ENCODE measurements around the gene GDPD5.

Gene GDPD5

GRCh38 chr11:75518771-75519653 lies 6.7 kb downstream of the GDPD5 start:
- DNase-seq (no peak), ATAC-seq (no peak)
- Mint-ChIP-seq H3K4me3 (no peak overlapping the region), H3K9me3 (no peaks in the 10 kb centered on the region), H3K36me3 (ENCODE audit: low read depth) (no peaks in the 10 kb centered on the region), H3K4me1 (peaks cover 32% of the 10 kb centered on the region), H3K27ac (no peak overlapping the region), H3K27me3 (no peaks in the 10 kb centered on the region)

DNA sequence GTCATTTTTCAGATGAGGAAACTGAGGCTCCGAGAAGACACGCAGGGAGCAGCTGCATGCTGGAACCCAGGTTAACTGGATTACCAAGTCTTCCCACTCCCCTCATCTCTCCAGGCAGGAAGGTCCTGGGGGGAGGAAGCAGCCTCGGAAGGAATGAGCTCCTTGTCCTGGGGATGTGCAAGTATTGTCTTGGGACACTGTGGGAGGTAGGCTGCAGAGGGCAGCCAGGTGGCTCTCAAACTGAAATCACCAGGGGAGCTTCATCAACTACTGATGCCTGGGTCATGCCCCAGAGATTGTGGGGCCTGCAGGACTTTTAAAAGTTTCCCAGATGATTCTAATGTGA lies 7.6 kb downstream of the GDPD5 start:
- Mint-ChIP-seq H3K36me3 (ENCODE audit: low read depth) (no peaks in the 10 kb centered on the region), H3K9me3 (no peaks in the 10 kb centered on the region), H3K27me3 (no peaks in the 10 kb centered on the region), H3K4me3 (no peak overlapping the region), H3K4me1 (peaks cover 24% of the 10 kb centered on the region), H3K27ac (no peak overlapping the region)
- DNase-seq = no peak
- ATAC-seq = no peak

- no peak overlapping the region for H3K27ac Mint-ChIP-seq
- no peaks in the 10 kb centered on the region for H3K27me3 Mint-ChIP-seq
- DNase-seq = no peak
- no peaks in the 10 kb centered on the region for H3K36me3 Mint-ChIP-seq (ENCODE audit: low read depth)
- peaks cover 24% of the 10 kb centered on the region for H3K4me1 Mint-ChIP-seq
- no peaks in the 10 kb centered on the region for H3K9me3 Mint-ChIP-seq
- H3K4me3 Mint-ChIP-seq = no peak overlapping the region
- ATAC-seq = no peak
Measured at GRCh38 chr11:75516886-75517285, 8.9 kb downstream of the GDPD5 start.

DNA sequence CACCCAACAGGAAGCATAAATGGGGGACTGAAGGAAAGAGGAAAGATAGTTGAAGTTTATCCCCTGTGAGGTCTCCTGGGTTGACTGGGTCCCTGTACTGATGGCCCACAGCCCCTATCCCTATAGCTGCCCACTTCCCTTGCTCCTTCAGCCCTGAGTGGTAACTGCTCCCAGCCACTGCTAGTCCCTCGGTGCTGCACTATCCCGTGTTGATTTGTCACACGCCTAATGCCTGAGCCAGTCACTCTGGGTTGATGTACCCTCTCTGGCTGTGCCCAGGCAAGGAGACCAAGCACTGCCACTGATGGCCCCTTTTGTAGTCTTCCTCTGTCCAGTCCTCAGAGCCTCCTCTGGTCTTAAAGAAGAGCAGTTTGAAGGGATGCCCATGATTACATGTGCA lies 9.6 kb downstream of the GDPD5 start:
- Mint-ChIP-seq H3K4me1 (peaks cover 24% of the 10 kb centered on the region), H3K27ac (no peak overlapping the region), H3K4me3 (no peak overlapping the region)

DNA sequence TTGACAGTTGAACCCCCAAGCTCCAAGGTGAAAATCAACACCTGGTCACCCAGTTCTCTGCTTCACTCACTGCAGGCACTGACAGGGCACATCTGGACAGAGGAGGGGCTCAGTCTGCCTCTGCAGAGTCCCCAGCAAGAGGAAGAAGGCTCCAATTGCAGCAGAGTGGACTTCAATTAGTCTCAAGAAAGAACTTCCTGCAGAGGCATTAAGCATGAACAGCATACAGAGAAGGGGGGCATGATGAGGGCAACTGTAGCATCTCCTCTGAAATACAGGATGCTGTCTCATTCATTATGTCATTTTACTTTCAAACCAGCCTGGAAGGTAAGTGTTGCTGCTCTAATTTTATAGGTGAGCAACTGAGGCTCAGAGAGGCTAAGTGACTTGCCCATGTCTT lies 11.1 kb downstream of the GDPD5 start:
- H3K4me1 Mint-ChIP-seq = peaks cover 24% of the 10 kb centered on the region

More for the DNA sequence above, 9.6 kb downstream of the GDPD5 start:
- no peak for ATAC-seq
- DNase-seq = no peak
- Mint-ChIP-seq H3K9me3 (no peaks in the 10 kb centered on the region), H3K27me3 (no peaks in the 10 kb centered on the region), H3K36me3 (ENCODE audit: low read depth) (no peaks in the 10 kb centered on the region)

DNA sequence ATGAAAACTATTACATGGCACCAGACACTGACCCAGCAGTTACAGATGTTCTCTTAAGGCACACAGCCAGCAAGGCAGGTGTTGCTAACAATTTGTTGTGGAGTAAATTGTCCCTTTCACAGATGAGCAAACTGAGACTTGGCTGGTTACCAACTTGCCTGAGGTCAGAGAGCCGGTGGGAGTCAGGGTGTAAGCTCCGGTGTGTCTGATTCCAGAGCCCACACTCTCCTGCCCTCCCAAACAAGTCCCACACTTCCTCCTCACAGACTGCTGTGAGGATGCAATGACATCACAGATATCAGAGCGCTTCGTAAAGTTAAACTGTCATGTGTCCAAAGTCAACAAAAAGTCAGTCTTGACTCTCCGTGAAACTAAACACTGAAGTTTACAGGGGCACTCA lies 12.5 kb downstream of the GDPD5 start:
- H3K9me3 Mint-ChIP-seq = no peaks in the 10 kb centered on the region
- peaks cover 27% of the 10 kb centered on the region for H3K4me1 Mint-ChIP-seq
- H3K27ac Mint-ChIP-seq = no peak overlapping the region
- DNase-seq = no peak
- H3K27me3 Mint-ChIP-seq = no peaks in the 10 kb centered on the region
- no peak overlapping the region for H3K4me3 Mint-ChIP-seq
- H3K36me3 Mint-ChIP-seq (ENCODE audit: low read depth) = no peaks in the 10 kb centered on the region
- ATAC-seq = no peak

More for the DNA sequence above, 11.1 kb downstream of the GDPD5 start:
- no peak for DNase-seq
- no peaks in the 10 kb centered on the region for H3K9me3 Mint-ChIP-seq
- no peak overlapping the region for H3K27ac Mint-ChIP-seq
- H3K36me3 Mint-ChIP-seq (ENCODE audit: low read depth) = no peaks in the 10 kb centered on the region
- no peak overlapping the region for H3K4me3 Mint-ChIP-seq
- no peaks in the 10 kb centered on the region for H3K27me3 Mint-ChIP-seq
- no peak for ATAC-seq

GRCh38 chr11:75510723-75511019 lies 15.1 kb downstream of the GDPD5 start:
- Mint-ChIP-seq H3K9me3 (no peaks in the 10 kb centered on the region), H3K27ac (no peak overlapping the region), H3K4me1 (peaks cover 17% of the 10 kb centered on the region), H3K27me3 (no peaks in the 10 kb centered on the region), H3K36me3 (ENCODE audit: low read depth) (no peaks in the 10 kb centered on the region), H3K4me3 (no peak overlapping the region)
- DNase-seq (no peak), ATAC-seq (no peak)

GRCh38 chr11:75510004-75510722 lies 15.6 kb downstream of the GDPD5 start:
- DNase-seq (no peak), ATAC-seq (no peak)
- Mint-ChIP-seq H3K4me3 (no peak overlapping the region), H3K27ac (no peak overlapping the region), H3K36me3 (ENCODE audit: low read depth) (no peaks in the 10 kb centered on the region), H3K4me1 (peaks cover 17% of the 10 kb centered on the region), H3K27me3 (no peaks in the 10 kb centered on the region), H3K9me3 (no peaks in the 10 kb centered on the region)

GRCh38 chr11:75509020-75509720 lies 16.6 kb downstream of the GDPD5 start:
- no peaks in the 10 kb centered on the region for H3K9me3 Mint-ChIP-seq
- no peak for ATAC-seq
- no peak overlapping the region for H3K4me3 Mint-ChIP-seq
- H3K36me3 Mint-ChIP-seq (ENCODE audit: low read depth) = no peaks in the 10 kb centered on the region
- peaks cover 13% of the 10 kb centered on the region for H3K4me1 Mint-ChIP-seq
- no peaks in the 10 kb centered on the region for H3K27me3 Mint-ChIP-seq
- H3K27ac Mint-ChIP-seq = no peak overlapping the region
- no peak for DNase-seq

- H3K27me3 Mint-ChIP-seq = no peaks in the 10 kb centered on the region
- peaks cover 13% of the 10 kb centered on the region for H3K4me1 Mint-ChIP-seq
Measured at GRCh38 chr11:75508051-75508561, 17.6 kb downstream of the GDPD5 start.

GRCh38 chr11:75507571-75507970 lies 18.2 kb downstream of the GDPD5 start:
- peaks cover 13% of the 10 kb centered on the region for H3K4me1 Mint-ChIP-seq
- no peak for ATAC-seq
- no peaks in the 10 kb centered on the region for H3K27me3 Mint-ChIP-seq
- no peaks in the 10 kb centered on the region for H3K36me3 Mint-ChIP-seq (ENCODE audit: low read depth)
- no peak overlapping the region for H3K27ac Mint-ChIP-seq
- H3K9me3 Mint-ChIP-seq = no peaks in the 10 kb centered on the region
- no peak overlapping the region for H3K4me3 Mint-ChIP-seq
- DNase-seq = no peak

More at GRCh38 chr11:75508051-75508561, 17.6 kb downstream of the GDPD5 start:
- ATAC-seq (peak; percentile 60), DNase-seq (no peak)
- Mint-ChIP-seq H3K9me3 (no peaks in the 10 kb centered on the region), H3K36me3 (ENCODE audit: low read depth) (no peaks in the 10 kb centered on the region), H3K4me3 (no peak overlapping the region), H3K27ac (peak overlapping the region; percentile 67)

- Mint-ChIP-seq H3K27ac (no peak overlapping the region), H3K4me3 (no peak overlapping the region), H3K9me3 (no peaks in the 10 kb centered on the region), H3K4me1 (peaks cover 13% of the 10 kb centered on the region), H3K36me3 (ENCODE audit: low read depth) (no peaks in the 10 kb centered on the region), H3K27me3 (no peaks in the 10 kb centered on the region)
- ATAC-seq (no peak), DNase-seq (no peak)
Measured at GRCh38 chr11:75506827-75507226, 18.9 kb downstream of the GDPD5 start.

- Mint-ChIP-seq H3K27me3 (no peaks in the 10 kb centered on the region), H3K27ac (no peak overlapping the region)
Measured at GRCh38 chr11:75505916-75506692, 19.6 kb downstream of the GDPD5 start.

DNA sequence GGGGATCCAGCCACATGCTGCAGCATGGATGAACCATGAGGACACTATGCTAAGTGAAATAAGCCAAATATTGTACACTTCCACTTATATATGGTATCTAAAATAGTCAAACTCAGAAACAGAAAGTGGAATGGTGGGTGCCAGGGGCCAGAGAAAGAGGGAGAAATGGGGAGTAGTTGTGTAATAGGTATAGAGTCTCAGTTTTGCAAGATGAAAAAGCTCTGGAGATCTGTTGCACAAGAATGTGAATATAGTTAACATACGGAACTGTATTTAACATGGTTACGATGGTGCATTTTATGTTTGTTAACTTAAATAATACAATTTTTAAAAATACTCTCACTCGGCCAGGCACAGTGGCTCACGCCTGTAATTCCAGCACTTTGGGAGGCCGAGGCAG lies 21.2 kb downstream of the GDPD5 start:
- Mint-ChIP-seq H3K27ac (no peak overlapping the region), H3K4me1 (peaks cover 13% of the 10 kb centered on the region), H3K4me3 (no peak overlapping the region), H3K36me3 (ENCODE audit: low read depth) (no peaks in the 10 kb centered on the region), H3K9me3 (no peaks in the 10 kb centered on the region), H3K27me3 (no peaks in the 10 kb centered on the region)
- DNase-seq = no peak
- ATAC-seq = no peak

More at GRCh38 chr11:75505916-75506692, 19.6 kb downstream of the GDPD5 start:
- DNase-seq = no peak
- Mint-ChIP-seq H3K36me3 (ENCODE audit: low read depth) (no peaks in the 10 kb centered on the region), H3K4me3 (no peak overlapping the region), H3K9me3 (no peaks in the 10 kb centered on the region), H3K4me1 (peaks cover 13% of the 10 kb centered on the region)
- ATAC-seq = no peak

Measured in activated naive CD8-positive, alpha-beta T cell treated with anti-CD3 and anti-CD28 coated beads, Interleukin-2, amount 50 U/mL, for 24 hours (primary cell).